CD8-positive, alpha-beta memory T cell (primary cell): Measurements from ENCODE around the gene PPP2R2B. TPM values are rescaled to one million over a fixed set of nuclear protein-coding genes. Genes with fewer than 3 reads are reported as not detected.
"Not testable (repeated sequence)": the region's sequence is repeated elsewhere in the genome, so short reads cannot be mapped to it uniquely, and the experiment has no call there.

ENCODE experiments used
- CTCF ChIA-PET: fragments of 350-600 bp; sonication (Branson Sonifier 250); formaldehyde crosslinking; loops from one replicate; lab custom pipeline; 2021; ENCODE audit warnings: antibody characterized with exemption; lab: Charles Lee
- POLR2A ChIA-PET: fragments of 350-600 bp; sonication (Branson Sonifier 250); formaldehyde crosslinking; loops from one replicate; lab custom pipeline; 2021; ENCODE audit warnings: antibody characterized with exemption; lab: Charles Lee
- DNase-seq, 5 donors: peaks; one replicate each; pipeline versions ENCODE4 v3.0.0 to v3.0.0-alpha.2; 2020 to 2022; ENCODE audit warnings: mixed read lengths in 1 of 5
- H3K27ac ChIP-seq: one replicate; pipeline ENCODE4 v1.7.0; 2013; ENCODE audit warnings: low read depth, mild to moderate bottlenecking, low read length, moderate library complexity
- H3K27me3 ChIP-seq: 2 replicates; pipeline ENCODE4 v1.7.0; 2013; ENCODE audit warnings: low read length, mild to moderate bottlenecking; ENCODE audit not compliant: insufficient read depth, poor library complexity, severe bottlenecking
- H3K36me3 ChIP-seq: 2 replicates; pipeline ENCODE4 v1.7.0; 2013; ENCODE audit warnings: mild to moderate bottlenecking, low read length, moderate library complexity; ENCODE audit not compliant: insufficient read depth
- H3K4me1 ChIP-seq: 2 replicates; pipeline ENCODE4 v1.7.0; 2013; ENCODE audit warnings: mild to moderate bottlenecking, low read length, moderate library complexity; ENCODE audit not compliant: insufficient read depth
- H3K4me3 ChIP-seq: 2 replicates; pipeline ENCODE4 v1.7.0; 2013; ENCODE audit warnings: mild to moderate bottlenecking, low read length
- H3K9me3 ChIP-seq: 2 replicates; pipeline ENCODE4 v1.7.0; 2013; ENCODE audit warnings: mild to moderate bottlenecking, low read length
- H3K27ac Mint-ChIP-seq, 8 donors: one replicate each; pipeline ENCODE4 v1.8.0; 2020 to 2021; ENCODE audit warnings: mixed read lengths in 8 of 8, mild to moderate bottlenecking in 6 of 8, inconsistent platforms in 3 of 8, moderate library complexity in 3 of 8
- H3K27me3 Mint-ChIP-seq, 2 donors: one replicate each; pipeline ENCODE4 v1.8.0; 2020 to 2021; ENCODE audit warnings: mixed read lengths in 2 of 2, mild to moderate bottlenecking in 1 of 2, moderate library complexity in 1 of 2
- H3K36me3 Mint-ChIP-seq, 3 donors: one replicate each; pipeline ENCODE4 v1.8.0; 2020 to 2021; ENCODE audit warnings: mixed read lengths in 3 of 3, inconsistent platforms in 1 of 3, mild to moderate bottlenecking in 1 of 3
- H3K4me1 Mint-ChIP-seq, 3 donors: one replicate each; pipeline ENCODE4 v1.8.0; 2020 to 2021; ENCODE audit warnings: mixed read lengths in 3 of 3, inconsistent platforms in 1 of 3, mild to moderate bottlenecking in 1 of 3
- H3K4me3 Mint-ChIP-seq, 7 donors: one replicate each; pipeline ENCODE4 v1.8.0; 2020 to 2021; ENCODE audit warnings: mixed read lengths in 7 of 7, mild to moderate bottlenecking in 6 of 7, moderate library complexity in 4 of 7, inconsistent platforms in 2 of 7
- H3K9me3 Mint-ChIP-seq, 5 donors: one replicate each; pipeline ENCODE4 v1.8.0; 2020 to 2022; ENCODE audit warnings: mixed read lengths in 5 of 5, mild to moderate bottlenecking in 3 of 5, moderate library complexity in 2 of 5, inconsistent platforms in 1 of 5
- polyA plus RNA-seq: library from polyadenylated mRNA; unstranded; fragments of 300-500 nt; fragmentation: Illumina TruSeq; gene quantifications from one replicate; pipeline ENCODE4 v1.2.3, GENCODE V29; 2021
- total RNA-seq, 2 experiments: library from RNA; stranded (reverse); gene quantifications; one replicate each; pipeline ENCODE4 v1.2.3, GENCODE V29; 2021

The PPP2R2B gene
- total and polyA plus RNA-seq, 3 experiments from 2014 or later = 2.3 to 29.7 (median 4.2) TPM

DNA sequence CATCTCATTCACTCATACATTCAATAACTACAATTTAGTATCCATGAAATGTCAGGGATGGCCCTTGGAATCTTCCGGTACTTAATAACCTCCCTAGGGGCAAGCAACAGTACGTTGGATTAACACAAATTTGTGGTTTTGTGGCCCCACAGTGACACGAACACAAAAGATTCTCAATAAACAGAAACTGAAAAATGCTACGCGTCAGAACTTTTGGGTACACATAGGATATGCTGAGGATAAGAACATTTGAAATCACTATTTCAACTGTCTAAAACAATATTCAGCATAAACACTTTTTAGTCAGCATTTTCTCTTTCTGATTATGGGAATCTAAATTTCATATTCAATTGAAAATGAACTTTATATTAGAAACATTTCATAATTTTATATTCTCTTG, 255.5 kb downstream of the PPP2R2B start:
- POLR2A ChIA-PET = no interaction called here
- H3K27me3 Mint-ChIP-seq = no peaks in the 10 kb centered on the region
- Histone ChIP-seq H3K27ac (no peak overlapping the region), H3K9me3 (no peaks in the 10 kb centered on the region), H3K4me3 (no peak overlapping the region), H3K36me3 (no peaks in the 10 kb centered on the region), H3K27me3 (no peaks in the 10 kb centered on the region), H3K4me1 (no peaks in the 10 kb centered on the region)
- DNase-seq = no peak
- no peaks in the 10 kb centered on the region for H3K4me1 Mint-ChIP-seq
- peaks cover 13 to 50% (median 28%) of the 10 kb centered on the region in 3 donors for H3K36me3 Mint-ChIP-seq
- H3K4me3 Mint-ChIP-seq = no peak overlapping the region
- H3K27ac Mint-ChIP-seq = no peak overlapping the region
- CTCF ChIA-PET = no interaction called here
- peaks cover 0 to 2% (median 0%) of the 10 kb centered on the region in 5 donors for H3K9me3 Mint-ChIP-seq

DNA sequence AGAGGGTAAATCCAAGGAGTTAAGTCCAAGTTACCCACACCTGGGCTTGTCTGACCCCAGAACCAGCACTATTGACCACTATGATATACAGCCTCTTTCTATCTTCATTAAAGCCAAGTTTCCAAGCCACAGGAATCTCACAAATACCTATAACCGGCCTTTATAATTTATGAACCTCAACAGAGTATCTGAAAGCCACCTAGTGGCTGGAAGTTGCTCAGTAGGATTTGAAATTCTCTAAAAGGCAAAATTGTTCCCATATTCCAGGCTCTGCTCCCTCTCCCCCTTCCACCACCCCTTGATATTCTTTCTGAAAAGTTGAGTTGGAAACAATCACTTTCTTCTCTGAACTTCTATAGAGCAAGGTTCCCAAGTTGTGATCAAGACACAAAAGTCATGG, 256.2 kb downstream of the PPP2R2B start:
- no peaks in the 10 kb centered on the region for H3K27me3 Mint-ChIP-seq

DNA sequence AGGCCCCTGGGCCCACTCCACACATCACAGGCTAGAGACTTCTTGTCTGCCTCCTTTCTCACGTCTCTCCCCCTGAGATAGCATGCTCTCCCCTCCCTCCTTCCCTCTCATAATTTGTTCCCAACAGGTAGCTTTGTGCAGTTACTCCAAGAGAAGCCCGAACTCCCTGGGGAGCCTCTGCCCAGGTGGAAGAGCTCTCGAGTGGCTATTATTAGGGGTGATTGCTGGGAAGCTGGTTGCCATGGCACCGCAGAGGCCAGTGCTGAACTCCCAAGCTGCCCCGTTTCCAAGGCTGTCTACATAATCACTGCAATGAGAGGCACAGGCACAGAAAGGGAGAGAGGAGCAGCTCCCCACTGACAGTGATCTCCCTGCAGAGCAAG, 257.9 kb downstream of the PPP2R2B start:
- ChIA-PET POLR2A (no interaction called here), CTCF (no interaction called here)
- Histone ChIP-seq H3K4me3 (no peak overlapping the region), H3K4me1 (no peaks in the 10 kb centered on the region), H3K9me3 (no peaks in the 10 kb centered on the region), H3K27ac (no peak overlapping the region), H3K36me3 (no peaks in the 10 kb centered on the region), H3K27me3 (no peaks in the 10 kb centered on the region)
- no peak overlapping the region for H3K4me3 Mint-ChIP-seq
- no peaks in the 10 kb centered on the region for H3K27me3 Mint-ChIP-seq
- H3K27ac Mint-ChIP-seq = peak overlapping the region in 1 of 8 donors; percentile 57
- no peak for DNase-seq
- no peaks in the 10 kb centered on the region for H3K4me1 Mint-ChIP-seq
- peaks cover 2 to 20% (median 17%) of the 10 kb centered on the region in 5 donors for H3K9me3 Mint-ChIP-seq
- H3K36me3 Mint-ChIP-seq = peaks cover 16 to 50% (median 44%) of the 10 kb centered on the region in 3 donors

More for the DNA sequence above, 256.2 kb downstream of the PPP2R2B start:
- POLR2A ChIA-PET = no interaction called here
- Mint-ChIP-seq H3K36me3 (peaks cover 13 to 50% (median 29%) of the 10 kb centered on the region in 3 donors), H3K27ac (no peak overlapping the region), H3K9me3 (peaks cover 0 to 4% (median 0%) of the 10 kb centered on the region in 5 donors), H3K4me1 (no peaks in the 10 kb centered on the region), H3K4me3 (no peak overlapping the region)
- Histone ChIP-seq H3K9me3 (no peaks in the 10 kb centered on the region), H3K36me3 (no peaks in the 10 kb centered on the region), H3K4me3 (no peak overlapping the region), H3K27me3 (no peaks in the 10 kb centered on the region), H3K27ac (no peak overlapping the region), H3K4me1 (no peaks in the 10 kb centered on the region)
- DNase-seq = no peak
- CTCF ChIA-PET = no interaction called here

DNA sequence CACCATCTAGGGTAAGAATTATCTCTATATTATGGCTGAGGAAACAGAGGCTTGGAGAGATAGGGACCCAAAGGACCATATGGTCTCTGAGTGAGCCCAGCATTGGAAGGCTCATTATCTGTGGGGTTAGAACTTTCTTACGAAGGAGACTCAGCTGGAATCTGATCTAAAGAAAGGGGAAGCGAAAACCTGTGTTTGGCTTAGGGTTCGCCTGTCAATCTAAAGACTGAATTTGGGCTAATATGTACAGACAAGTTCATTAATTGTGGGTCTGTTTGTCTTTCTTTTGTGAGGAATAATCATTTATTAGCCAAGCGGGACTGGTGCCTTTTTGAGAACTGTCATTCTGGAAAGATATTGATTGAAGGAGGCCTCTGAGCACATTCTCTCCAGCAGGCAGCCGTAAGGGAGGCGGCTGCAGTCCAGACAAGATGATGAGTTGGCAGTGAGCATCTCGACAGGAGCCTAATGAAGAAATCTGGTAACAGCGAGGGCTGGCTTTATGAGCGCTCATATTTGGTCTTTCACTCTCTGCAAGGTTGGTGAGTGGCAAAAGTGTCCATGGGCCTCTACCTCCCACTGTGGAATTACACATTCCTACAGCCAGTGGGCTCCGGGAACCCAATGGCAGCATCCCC, 258.4 kb downstream of the PPP2R2B start:
- no peak overlapping the region for H3K27ac Mint-ChIP-seq
- Histone ChIP-seq H3K27ac (no peak overlapping the region), H3K4me1 (no peaks in the 10 kb centered on the region), H3K9me3 (no peaks in the 10 kb centered on the region), H3K36me3 (no peaks in the 10 kb centered on the region), H3K27me3 (no peaks in the 10 kb centered on the region), H3K4me3 (no peak overlapping the region)
- DNase-seq = no peak
- POLR2A ChIA-PET = no interaction called here
- H3K36me3 Mint-ChIP-seq = peaks cover 12 to 51% (median 48%) of the 10 kb centered on the region in 3 donors
- no peak overlapping the region for H3K4me3 Mint-ChIP-seq
- CTCF ChIA-PET = no interaction called here
- H3K9me3 Mint-ChIP-seq = peaks cover 5 to 23% (median 20%) of the 10 kb centered on the region in 5 donors
- H3K27me3 Mint-ChIP-seq = no peaks in the 10 kb centered on the region
- no peaks in the 10 kb centered on the region for H3K4me1 Mint-ChIP-seq

DNA sequence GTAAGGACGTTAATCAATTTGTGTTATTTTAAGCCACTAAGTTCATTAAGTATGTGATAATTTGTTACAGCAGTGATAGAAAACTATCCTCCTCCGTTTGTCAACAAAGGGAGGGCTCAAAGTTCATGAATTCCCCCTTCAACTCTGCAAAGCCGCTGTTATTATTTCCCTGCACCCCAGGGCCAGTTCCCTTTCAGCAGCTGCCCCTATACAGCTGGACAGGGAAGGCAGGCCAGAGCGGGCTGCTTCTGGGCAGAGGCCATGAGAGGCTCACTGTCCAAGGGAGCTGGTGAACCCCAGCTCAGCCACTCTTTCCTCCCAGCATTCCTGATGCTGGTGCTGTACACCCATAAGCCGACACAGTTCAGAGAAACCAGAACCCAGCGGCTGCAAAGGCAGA, 260.1 kb downstream of the PPP2R2B start:
- Histone ChIP-seq H3K4me3 (no peak overlapping the region), H3K4me1 (no peaks in the 10 kb centered on the region), H3K36me3 (no peaks in the 10 kb centered on the region), H3K27ac (no peak overlapping the region), H3K27me3 (no peaks in the 10 kb centered on the region), H3K9me3 (no peaks in the 10 kb centered on the region)
- ChIA-PET CTCF (no interaction called here), POLR2A (no interaction called here)
- Mint-ChIP-seq H3K4me1 (no peaks in the 10 kb centered on the region), H3K36me3 (peaks cover 12 to 48% (median 45%) of the 10 kb centered on the region in 3 donors), H3K9me3 (peaks cover 5 to 23% (median 20%) of the 10 kb centered on the region in 5 donors), H3K27me3 (no peaks in the 10 kb centered on the region), H3K4me3 (no peak overlapping the region), H3K27ac (no peak overlapping the region)
- DNase-seq = no peak

DNA sequence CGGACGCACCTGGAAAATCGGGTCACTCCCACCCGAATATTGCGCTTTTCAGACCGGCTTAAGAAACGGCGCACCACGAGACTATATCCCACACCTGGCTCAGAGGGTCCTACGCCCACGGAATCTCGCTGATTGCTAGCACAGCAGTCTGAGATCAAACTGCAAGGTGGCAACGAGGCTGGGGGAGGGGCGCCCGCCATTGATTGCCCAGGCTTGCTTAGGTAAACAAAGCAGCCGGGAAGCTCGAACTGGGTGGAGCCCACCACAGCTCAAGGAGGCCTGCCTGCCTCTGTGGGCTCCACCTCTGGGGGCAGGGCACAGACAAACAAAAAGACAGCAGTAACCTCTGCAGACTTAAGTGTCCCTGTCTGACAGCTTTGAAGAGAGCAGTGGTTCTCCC, 268.8 kb downstream of the PPP2R2B start:
- H3K9me3 Mint-ChIP-seq, CTCF ChIA-PET, H3K4me1 ChIP-seq, H3K27me3 Mint-ChIP-seq, H3K9me3 ChIP-seq, H3K4me3 ChIP-seq, DNase-seq, H3K27ac ChIP-seq, H3K4me1 Mint-ChIP-seq, POLR2A ChIA-PET, H3K4me3 Mint-ChIP-seq, H3K27me3 ChIP-seq, H3K36me3 ChIP-seq, H3K27ac Mint-ChIP-seq: not testable (repeated sequence)
- peaks cover 0 to 16% (median 7%) of the 10 kb centered on the region in 3 donors for H3K36me3 Mint-ChIP-seq

- no peak overlapping the region for H3K27ac Mint-ChIP-seq
- Histone ChIP-seq H3K27ac (no peak overlapping the region), H3K4me3 (no peak overlapping the region), H3K36me3 (no peaks in the 10 kb centered on the region), H3K9me3 (no peaks in the 10 kb centered on the region), H3K27me3 (no peaks in the 10 kb centered on the region), H3K4me1 (no peaks in the 10 kb centered on the region)
- H3K27me3 Mint-ChIP-seq = no peaks in the 10 kb centered on the region
- H3K4me3 Mint-ChIP-seq = no peak overlapping the region
- no peaks in the 10 kb centered on the region for H3K9me3 Mint-ChIP-seq
- ChIA-PET CTCF (no interaction called here), POLR2A (no interaction called here)
- no peak for DNase-seq
- H3K4me1 Mint-ChIP-seq = no peaks in the 10 kb centered on the region
- H3K36me3 Mint-ChIP-seq = peaks cover 2 to 16% (median 7%) of the 10 kb centered on the region in 3 donors
Measured at GRCh38 chr5:146607659-146608332, 270.8 kb downstream of the PPP2R2B start.

GRCh38 chr5:146606893-146607292, 271.7 kb downstream of the PPP2R2B start:
- H3K36me3 ChIP-seq = no peaks in the 10 kb centered on the region
- POLR2A ChIA-PET = no interaction called here
- peaks cover 2 to 16% (median 7%) of the 10 kb centered on the region in 3 donors for H3K36me3 Mint-ChIP-seq
- no peaks in the 10 kb centered on the region for H3K9me3 Mint-ChIP-seq
- H3K27me3 ChIP-seq = no peaks in the 10 kb centered on the region
- H3K27me3 Mint-ChIP-seq = no peaks in the 10 kb centered on the region
- H3K4me3 ChIP-seq = no peak overlapping the region
- no peaks in the 10 kb centered on the region for H3K9me3 ChIP-seq
- CTCF ChIA-PET = no interaction called here
- no peaks in the 10 kb centered on the region for H3K4me1 Mint-ChIP-seq
- DNase-seq = no peak
- H3K4me1 ChIP-seq = no peaks in the 10 kb centered on the region
- no peak overlapping the region for H3K4me3 Mint-ChIP-seq
- no peak overlapping the region for H3K27ac Mint-ChIP-seq
- no peak overlapping the region for H3K27ac ChIP-seq
